H1 (cell line): Measurements from ENCODE around the gene GPBP1. TPM values are rescaled to one million over a fixed set of nuclear protein-coding genes. Genes with fewer than 3 reads are reported as not detected.

Experiments used
- CTCF ChIA-PET: fragments of 300-600 bp; sonication (Branson Sonifier 250); formaldehyde crosslinking; loops from one replicate; lab custom pipeline; 2021; ENCODE audit not compliant: partially characterized antibody; lab: Charles Lee
- POLR2A ChIA-PET: fragments of 300-600 bp; sonication (Branson Sonifier 250); formaldehyde crosslinking; loops from one replicate; lab custom pipeline; 2021; ENCODE audit warnings: inconsistent platforms; ENCODE audit not compliant: partially characterized antibody; lab: Charles Lee
- DNase-seq, 2 experiments: peaks; one replicate each; pipeline versions ENCODE4 v3.0.0 to v3.0.0-alpha.2; 2010 to 2022; ENCODE audit warnings: low spot score in 2 of 2, low read depth in 1 of 2, mixed read lengths in 1 of 2
- FAIRE-seq: peaks from 2 replicates; lab custom pipeline; 2011; peaks lifted over from hg19 to GRCh38; lab: Jason Lieb, UNC
- H2AFZ ChIP-seq: 2 replicates; pipeline ENCODE4 v1.8.1; 2012; ENCODE audit warnings: low read length, inconsistent platforms
- H2AK5ac ChIP-seq: 2 replicates; pipeline ENCODE4 v1.6.1; 2013; ENCODE audit warnings: low read depth, low read length
- H2BK120ac ChIP-seq: replicated peaks from 2 replicates; pipeline ENCODE3; 2013; ENCODE audit warnings: low read depth, low read length, inconsistent platforms
- H2BK12ac ChIP-seq: 2 replicates; pipeline ENCODE4 v1.6.1; 2013; ENCODE audit warnings: low read depth, low read length
- H2BK15ac ChIP-seq: 2 replicates; pipeline ENCODE4 v1.6.1; 2013; ENCODE audit warnings: low read length
- H2BK20ac ChIP-seq: 2 replicates; pipeline ENCODE4 v1.6.1; 2013; ENCODE audit warnings: low read length
- H2BK5ac ChIP-seq: 2 replicates; pipeline ENCODE4 v1.6.1; 2013; ENCODE audit warnings: low read depth, low read length
- H3K14ac ChIP-seq: 2 replicates; pipeline ENCODE4 v1.6.1; 2013; ENCODE audit warnings: inconsistent platforms; ENCODE audit not compliant: insufficient read length
- H3K18ac ChIP-seq: 2 replicates; pipeline ENCODE4 v1.6.1; 2013; ENCODE audit warnings: low read length; ENCODE audit errors: extremely low read depth
- H3K23ac ChIP-seq: 2 replicates; pipeline ENCODE4 v1.6.1; 2013; ENCODE audit warnings: inconsistent platforms; ENCODE audit not compliant: insufficient read length
- H3K23me2 ChIP-seq: 2 replicates; pipeline ENCODE4 v1.6.1; 2013; ENCODE audit warnings: low read depth, low read length
- H3K27ac ChIP-seq: 2 replicates; pipeline ENCODE4 v1.6.1; 2011; ENCODE audit warnings: low read depth, low read length, inconsistent platforms
- H3K27me3 ChIP-seq, 4 experiments: replicated peaks in 1 of 4; 1 replicate in 1 of 4; 2 replicates in 3 of 4; pipeline versions ENCODE4 v1.6.1 to v1.8.1; 2011 to 2013; ENCODE audit warnings: low read length in 3 of 4, mild to moderate bottlenecking in 3 of 4, inconsistent platforms in 2 of 4, mixed read lengths in 2 of 4, moderate library complexity in 1 of 4; ENCODE audit not compliant: control insufficient read depth in 3 of 4, insufficient read depth in 3 of 4; ENCODE audit errors: extremely low read depth in 1 of 4
- H3K36me3 ChIP-seq, 4 experiments: 2 replicates each; pipeline versions ENCODE4 v1.6.1 to v1.8.1; 2011 to 2013; ENCODE audit warnings: mild to moderate bottlenecking in 4 of 4, low read length in 3 of 4, moderate library complexity in 2 of 4, control low read depth in 1 of 4, inconsistent platforms in 1 of 4; ENCODE audit not compliant: insufficient read depth in 4 of 4, control insufficient read depth in 2 of 4
- H3K4ac ChIP-seq: replicated peaks from 2 replicates; pipeline ENCODE3; 2013; ENCODE audit warnings: low read length, low read depth, mixed read lengths, inconsistent platforms; ENCODE audit not compliant: insufficient read length
- H3K4me1 ChIP-seq, 4 experiments: replicated peaks in 1 of 4; 1 replicate in 1 of 4; 2 replicates in 3 of 4; pipeline versions ENCODE4 v1.6.1 to v1.8.1; 2011 to 2013; ENCODE audit warnings: low read length in 3 of 4, inconsistent platforms in 2 of 4, mixed read lengths in 1 of 4; ENCODE audit not compliant: insufficient read depth in 4 of 4, control insufficient read depth in 3 of 4
- H3K4me2 ChIP-seq, 2 experiments: 2 replicates each; pipeline versions ENCODE4 v1.6.1 to v1.8.1; 2011 to 2013; ENCODE audit warnings: low read depth in 2 of 2, low read length in 2 of 2, control low read depth in 1 of 2, inconsistent platforms in 1 of 2, mild to moderate bottlenecking in 1 of 2; ENCODE audit not compliant: insufficient read depth in 1 of 2
- H3K4me3 ChIP-seq, 4 experiments: fragments of 200-600, 300-600 bp in 1 of 4; sonication (generic), shearing (Covaris generic), sonication (Bioruptor Twin) in 1 of 4; 2 replicates each; pipeline versions ENCODE4 v1.5.1 to v1.8.1; 2011 to 2016; ENCODE audit warnings: low read length in 4 of 4, low read depth in 3 of 4, control low read depth in 2 of 4, inconsistent platforms in 2 of 4, mild to moderate bottlenecking in 2 of 4, mixed read lengths in 1 of 4, moderate library complexity in 1 of 4; ENCODE audit not compliant: insufficient read depth in 2 of 4; ENCODE audit errors: extremely low read depth in 1 of 4
- H3K56ac ChIP-seq: replicated peaks from 2 replicates; pipeline ENCODE3; 2013; ENCODE audit warnings: low read depth, mild to moderate bottlenecking, mixed read lengths, low read length, inconsistent platforms; ENCODE audit not compliant: insufficient read length
- H3K79me1 ChIP-seq: 2 replicates; pipeline ENCODE4 v1.6.1; 2013; ENCODE audit warnings: low read depth, low read length, control low read depth
- H3K79me2 ChIP-seq, 2 experiments: 2 replicates each; pipeline versions ENCODE4 v1.6.1 to v1.8.1; 2012 to 2013; ENCODE audit warnings: low read length in 2 of 2, mild to moderate bottlenecking in 2 of 2, inconsistent platforms in 1 of 2; ENCODE audit not compliant: insufficient read depth in 2 of 2, control insufficient read depth in 1 of 2
- H3K9ac ChIP-seq, 4 experiments: replicated peaks in 1 of 4; 1 replicate in 1 of 4; 2 replicates in 3 of 4; pipeline versions ENCODE4 v1.6.1 to v1.8.1; 2011 to 2013; ENCODE audit warnings: low read depth in 3 of 4, low read length in 3 of 4, control low read depth in 2 of 4, mild to moderate bottlenecking in 2 of 4, moderate library complexity in 2 of 4, inconsistent platforms in 1 of 4; ENCODE audit errors: extremely low read depth in 1 of 4
- H3K9me3 ChIP-seq, 2 experiments: 2 replicates each; pipeline versions ENCODE4 v1.6.1 to v1.8.1; 2012 to 2013; ENCODE audit warnings: mild to moderate bottlenecking in 2 of 2, moderate library complexity in 2 of 2, control low read depth in 1 of 2, inconsistent platforms in 1 of 2, low read depth in 1 of 2, low read length in 1 of 2, mixed read lengths in 1 of 2; ENCODE audit not compliant: insufficient read depth in 2 of 2
- H4K20me1 ChIP-seq, 2 experiments: replicated peaks in 1 of 2; 2 replicates each; pipeline versions ENCODE3 to v1.8.1; 2011 to 2013; ENCODE audit warnings: inconsistent platforms in 2 of 2, low read length in 2 of 2, mild to moderate bottlenecking in 1 of 2; ENCODE audit not compliant: insufficient read depth in 2 of 2, control insufficient read depth in 1 of 2
- H4K5ac ChIP-seq: 2 replicates; pipeline ENCODE4 v1.6.1; 2013; ENCODE audit warnings: low read length, low read depth, mixed read lengths, inconsistent platforms; ENCODE audit not compliant: insufficient read length
- H4K8ac ChIP-seq: 2 replicates; pipeline ENCODE4 v1.8.0; 2013; ENCODE audit warnings: mild to moderate bottlenecking, moderate library complexity, low read length, inconsistent platforms; ENCODE audit not compliant: insufficient read depth; ENCODE audit errors: extremely low read depth
- H4K91ac ChIP-seq: replicated peaks from 2 replicates; pipeline ENCODE3; 2013; ENCODE audit warnings: low read length, mixed read lengths, inconsistent platforms; ENCODE audit not compliant: insufficient read length
- BRCA1 ChIP-seq: IDR thresholded peaks from 2 replicates; pipeline ENCODE4 v1.6.1; 2012; ENCODE audit warnings: low read depth, low read length, improper control_type of control experiment
- CBX5 ChIP-seq: fragments of 300-800, 300-1000 bp; sonication (generic); IDR thresholded peaks from 2 replicates; pipeline ENCODE4 v1.7.1; 2016; ENCODE audit warnings: antibody characterized with exemption, low read length, low read depth
- CBX8 ChIP-seq: fragments of 300-800, 300-1000 bp; sonication (generic); IDR thresholded peaks from 2 replicates; pipeline ENCODE4 v1.7.1; 2016; ENCODE audit warnings: low read depth, low read length, borderline replicate concordance
- CTBP2 ChIP-seq: IDR thresholded peaks from 2 replicates; pipeline ENCODE4 v1.7.0; 2011; ENCODE audit warnings: borderline replicate concordance, mild to moderate bottlenecking, moderate library complexity, mixed read lengths, low read length; ENCODE audit not compliant: insufficient read depth, insufficient read length
- HDAC6 ChIP-seq: IDR thresholded peaks from one replicate; pipeline ENCODE4 v1.7.1; 2012; ENCODE audit warnings: low read depth, mild to moderate bottlenecking, inconsistent platforms, low read length, moderate library complexity
- MAFK ChIP-seq: IDR thresholded peaks from 2 replicates; pipeline ENCODE4 v1.6.1; 2012; ENCODE audit warnings: low read depth, mild to moderate bottlenecking, improper control_type of control experiment, low read length
- RNF2 ChIP-seq: fragments of 200-900, 300-1000 bp; sonication (generic); IDR thresholded peaks from 2 replicates; pipeline ENCODE4 v1.7.1; 2016; ENCODE audit warnings: borderline replicate concordance, low read depth, mild to moderate bottlenecking, antibody characterized with exemption, low read length; ENCODE audit not compliant: poor library complexity, severe bottlenecking; ENCODE audit errors: missing control alignments
- SAP30 ChIP-seq: fragments of 300-600 bp; sonication (generic); IDR thresholded peaks from 2 replicates; pipeline ENCODE4 v1.7.1; 2012; ENCODE audit warnings: low read length, moderate library complexity, mild to moderate bottlenecking, inconsistent platforms; ENCODE audit not compliant: insufficient read depth, insufficient replicate concordance
- YY1 ChIP-seq: IDR thresholded peaks from 2 replicates; pipeline ENCODE4 v1.6.1; 2011; ENCODE audit warnings: low read depth, mild to moderate bottlenecking, low read length
- WGBS, 2 experiments: shearing (Covaris generic) in 1 of 2; methylation state at CpG; one replicate each; pipeline versions ENCODE4 v1.1.6 to v1.1.7; 2013 to 2015; ENCODE audit warnings: low lambda C conversion rate in 2 of 2, mixed read lengths in 2 of 2, inconsistent platforms in 1 of 2, low coverage in 1 of 2, missing lambda C conversion rate in 1 of 2; ENCODE audit not compliant: insufficient replicate concordance in 2 of 2, insufficient coverage in 1 of 2, insufficient read length in 1 of 2; ENCODE audit errors: extremely low coverage in 1 of 2, missing lambda C conversion rate in 1 of 2; 5-methylcytosine and 5-hydroxymethylcytosine counted together
- polyA plus RNA-seq, 7 experiments: library from polyadenylated mRNA; depleted of rRNA in 3 of 7; stranded (reverse) in 5 of 7; unstranded in 2 of 7; fragments of >200 nt in 5 of 7; fragments of 200-250 nt in 2 of 7; gene quantifications; 1 replicate in 5 of 7; 2 replicates in 1 of 7; 4 replicates in 1 of 7; pipeline versions ENCODE4 v1.2.1 to v1.2.3, GENCODE V29; 2011 to 2013; ENCODE audit warnings: missing spikeins in 2 of 7, mixed read lengths in 2 of 7
- total RNA-seq: library from RNA; stranded (reverse); fragmentation: NEBNext Ultra II Directional; extraction: Animal tissue kit (Norgen Biotek cat#: 25700); gene quantifications from 2 replicates; pipeline ENCODE4 v1.2.1, GENCODE V29; 2021
- TF ChIP-seq, protein P1 (sequence below): IDR thresholded peaks from 2 replicates; pipeline ENCODE4 v1.6.1; 2012; ENCODE audit warnings: low read length, inconsistent platforms

Gene GPBP1
- total and polyA plus RNA-seq, 2 of the 8 experiments (the other 6 are each of a cell fraction or from before 2014, with no cell fraction given) = 29.2 to 108 TPM

DNA sequence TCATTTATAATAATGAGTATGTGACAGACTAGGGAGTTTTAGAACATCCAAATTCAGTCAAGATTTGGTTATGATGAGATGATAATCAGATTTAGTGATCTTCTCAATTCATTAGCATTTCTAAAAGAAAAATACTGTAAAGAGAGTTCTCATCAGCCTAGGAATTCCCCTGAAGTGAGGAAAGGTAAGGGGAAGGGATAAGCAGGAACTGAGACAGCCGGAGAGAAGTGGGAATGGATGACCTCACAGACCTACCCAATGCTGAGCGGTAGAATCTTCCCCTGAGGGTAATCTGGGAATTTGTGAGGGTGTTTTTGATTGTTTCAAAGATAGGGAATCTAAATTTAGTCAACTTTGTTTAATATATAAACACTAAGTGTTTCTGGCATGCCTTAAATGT is 16.7 kb upstream of the GPBP1 start:
- Histone ChIP-seq H3K27me3 (no peaks in the 10 kb centered on the region), H3K14ac (no peak overlapping the region), H2BK120ac (no peak overlapping the region), H3K79me1 (no peaks in the 10 kb centered on the region), H3K4me3 (no peak overlapping the region), H3K79me2 (no peaks in the 10 kb centered on the region), H2BK12ac (no peak overlapping the region), H3K9ac (no peak overlapping the region), H4K8ac (no peak overlapping the region), H3K18ac (no peak overlapping the region), H3K23ac (no peak overlapping the region), H3K36me3 (no peaks in the 10 kb centered on the region), H3K4ac (no peak overlapping the region), H2BK5ac (no peak overlapping the region), H3K9me3 (no peaks in the 10 kb centered on the region), H2AFZ (no peak overlapping the region), H3K4me2 (no peak overlapping the region), H3K4me1 (no peaks in the 10 kb centered on the region), H3K27ac (no peak overlapping the region), H2AK5ac (no peak overlapping the region), H4K5ac (no peak overlapping the region), H3K23me2 (no peaks in the 10 kb centered on the region), H2BK20ac (no peak overlapping the region), H4K91ac (no peak overlapping the region), H3K56ac (no peak overlapping the region), H2BK15ac (no peak overlapping the region), H4K20me1 (no peaks in the 10 kb centered on the region)
- FAIRE-seq (no peak), DNase-seq (no peak)
- CTCF ChIA-PET = no interaction called here
- TF ChIP-seq HDAC6 = no peak
- no peak for TF ChIP-seq CBX5
- TF ChIP-seq MAFK = no peak
- TF ChIP-seq, protein P1, sequence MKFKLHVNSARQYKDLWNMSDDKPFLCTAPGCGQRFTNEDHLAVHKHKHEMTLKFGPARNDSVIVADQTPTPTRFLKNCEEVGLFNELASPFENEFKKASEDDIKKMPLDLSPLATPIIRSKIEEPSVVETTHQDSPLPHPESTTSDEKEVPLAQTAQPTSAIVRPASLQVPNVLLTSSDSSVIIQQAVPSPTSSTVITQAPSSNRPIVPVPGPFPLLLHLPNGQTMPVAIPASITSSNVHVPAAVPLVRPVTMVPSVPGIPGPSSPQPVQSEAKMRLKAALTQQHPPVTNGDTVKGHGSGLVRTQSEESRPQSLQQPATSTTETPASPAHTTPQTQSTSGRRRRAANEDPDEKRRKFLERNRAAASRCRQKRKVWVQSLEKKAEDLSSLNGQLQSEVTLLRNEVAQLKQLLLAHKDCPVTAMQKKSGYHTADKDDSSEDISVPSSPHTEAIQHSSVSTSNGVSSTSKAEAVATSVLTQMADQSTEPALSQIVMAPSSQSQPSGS = no peak
- TF ChIP-seq CTBP2 = no peak
- no peak for TF ChIP-seq SAP30
- no peak for TF ChIP-seq BRCA1
- no peak for TF ChIP-seq RNF2
- TF ChIP-seq YY1 = no peak
- TF ChIP-seq CBX8 = no peak
- 87% methylated on average over 2 of the region's 2 CpGs; no CpG with 5 or more reads in 1 of the 2 experiments for WGBS, 2 experiments
- POLR2A ChIA-PET = interaction anchor here (1.2 kb wide), 1 partner anchor 16 kb away, joined by 3 read pairs; the partner anchor contains the start of gene GPBP1
